GM12872 (cell line): ENCODE measurements around the gene CAPN5.

Experiments
- TF ChIP-seq, protein P1 (sequence below): IDR thresholded peaks from 3 replicates; pipeline ENCODE4 v1.5.1; 2011; ENCODE audit warnings: low read depth, mild to moderate bottlenecking, low read length, moderate library complexity; ENCODE audit not compliant: insufficient read depth

Gene CAPN5

DNA sequence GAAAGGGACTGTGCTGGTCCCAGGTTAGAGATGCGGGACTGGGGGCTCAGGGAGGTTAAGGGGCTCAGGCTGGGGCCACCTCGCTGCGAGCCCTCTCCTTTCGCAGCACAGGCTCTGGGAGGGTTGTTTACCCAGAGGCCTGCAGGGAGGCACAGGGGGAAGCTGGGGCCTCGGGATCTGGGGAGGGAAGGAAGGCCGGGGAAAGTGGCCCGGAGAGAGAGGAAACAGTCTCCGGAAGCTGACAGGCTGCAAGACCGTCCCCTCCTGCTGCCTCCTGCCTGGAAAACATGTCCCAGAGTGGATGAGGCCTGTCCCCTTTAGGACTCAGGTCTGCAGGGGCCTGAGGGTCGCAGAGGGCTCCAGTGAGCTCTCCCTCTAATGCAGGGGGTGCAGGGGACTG is 106.7 kb downstream of the CAPN5 start:
- TF ChIP-seq, protein P1, sequence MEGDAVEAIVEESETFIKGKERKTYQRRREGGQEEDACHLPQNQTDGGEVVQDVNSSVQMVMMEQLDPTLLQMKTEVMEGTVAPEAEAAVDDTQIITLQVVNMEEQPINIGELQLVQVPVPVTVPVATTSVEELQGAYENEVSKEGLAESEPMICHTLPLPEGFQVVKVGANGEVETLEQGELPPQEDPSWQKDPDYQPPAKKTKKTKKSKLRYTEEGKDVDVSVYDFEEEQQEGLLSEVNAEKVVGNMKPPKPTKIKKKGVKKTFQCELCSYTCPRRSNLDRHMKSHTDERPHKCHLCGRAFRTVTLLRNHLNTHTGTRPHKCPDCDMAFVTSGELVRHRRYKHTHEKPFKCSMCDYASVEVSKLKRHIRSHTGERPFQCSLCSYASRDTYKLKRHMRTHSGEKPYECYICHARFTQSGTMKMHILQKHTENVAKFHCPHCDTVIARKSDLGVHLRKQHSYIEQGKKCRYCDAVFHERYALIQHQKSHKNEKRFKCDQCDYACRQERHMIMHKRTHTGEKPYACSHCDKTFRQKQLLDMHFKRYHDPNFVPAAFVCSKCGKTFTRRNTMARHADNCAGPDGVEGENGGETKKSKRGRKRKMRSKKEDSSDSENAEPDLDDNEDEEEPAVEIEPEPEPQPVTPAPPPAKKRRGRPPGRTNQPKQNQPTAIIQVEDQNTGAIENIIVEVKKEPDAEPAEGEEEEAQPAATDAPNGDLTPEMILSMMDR: no peak

- TF ChIP-seq, protein P1: no peak
These were observed 107.8 kb downstream of the CAPN5 start for GRCh38 chr11:77174559-77174958.

DNA sequence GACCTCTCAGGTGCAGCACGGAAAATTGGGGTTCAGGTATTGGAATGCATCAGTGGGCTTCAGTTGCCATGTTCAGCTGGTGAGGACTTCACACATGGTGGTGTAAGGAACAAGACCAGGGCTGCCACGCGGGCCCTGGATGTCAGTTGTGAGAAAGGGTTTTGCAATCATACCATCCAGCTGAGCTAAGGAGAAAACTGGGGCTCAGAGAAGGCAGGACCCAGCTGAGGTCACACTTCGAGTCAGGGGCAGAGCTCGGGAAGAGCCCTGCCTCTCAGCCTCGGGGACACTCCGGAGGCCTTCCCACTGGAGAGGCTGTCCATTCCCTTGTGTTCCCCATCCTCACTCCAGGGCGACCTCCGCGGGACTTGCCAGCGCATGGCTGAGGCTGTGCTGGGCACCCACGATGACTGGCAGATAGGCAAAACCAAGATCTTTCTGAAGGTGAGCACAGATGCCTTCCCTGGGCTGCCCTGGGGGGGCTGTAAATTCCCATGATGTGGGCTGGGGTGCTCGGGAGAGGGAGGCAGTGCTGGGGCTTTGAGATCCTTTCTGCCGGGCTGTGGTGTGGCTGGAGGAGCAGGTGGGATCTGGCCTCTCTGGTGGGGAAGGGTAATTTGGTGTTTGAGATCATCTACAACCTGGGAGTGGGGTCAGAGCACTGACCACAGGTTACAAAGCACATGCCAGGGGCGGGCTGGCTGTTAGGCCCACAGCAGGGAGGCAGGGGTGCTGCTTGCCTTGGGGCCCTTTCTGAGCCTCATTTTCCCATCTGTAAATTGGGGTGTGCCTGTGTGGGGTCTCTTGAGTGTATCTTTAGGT is 108.5 kb downstream of the CAPN5 start:
- TF ChIP-seq, protein P1: no peak
